ENCODE data around the gene FBXO3. TPM values are rescaled to one million over a fixed set of nuclear protein-coding genes. Genes with fewer than 3 reads are reported as not detected.

Gene FBXO3
- total RNA-seq, 1 experiment from 2014 or later, result 32.9 TPM

GRCh38 chr11:33719587-33719986 lies 54.7 kb downstream of the FBXO3 start:
- Histone ChIP-seq H3K4me3 (no peak overlapping the region), H3K27me3 (ENCODE audit: insufficient read depth, low read depth) (no peaks in the 10 kb centered on the region), H3K9me2 (ENCODE audit: insufficient read depth) (no peaks in the 10 kb centered on the region), H3F3A (ENCODE audit: insufficient read depth, low read depth) (peaks cover 48% of the 10 kb centered on the region; the same call in 1 of the 2 replicates), H2AFZ (no peak overlapping the region), H3K36me3 (ENCODE audit: low read depth) (peaks cover 60% of the 10 kb centered on the region), H4K20me1 (ENCODE audit: insufficient read depth) (0 out of 2 replicates have a peak, but pooled peaks cover 25% of the 10 kb centered on the region), H3K4me1 (replicated peaks; ENCODE audit: insufficient read depth) (peaks cover 36% of the 10 kb centered on the region), H3K4me2 (no peak overlapping the region), H3K27ac (no peak overlapping the region), H3K79me2 (ENCODE audit: low read depth) (peaks cover 57% of the 10 kb centered on the region), H3K9me3 (ENCODE audit: insufficient read depth, low read depth) (no peaks in the 10 kb centered on the region)
- BruUV-seq (replicated peaks), result no TSS peak
- POLR2A ChIA-PET (ENCODE audit: unreplicated experiment), result interaction anchor here (0.6 to 0.8 kb wide), 3 partner anchors 15 to 709 kb away, joined by 3 to 8 read pairs (median 3); no protein-coding TSS in a partner anchor
- intact Hi-C loops (cut with micrococcal nuclease; ENCODE audit: unreplicated experiment), result loop anchor here (5.0 kb wide), 1 partner anchor 108 kb away; no protein-coding TSS in a partner anchor
- peak in 1 of 2 experiments; percentile 34 for DNase-seq
- TF ChIP-seq EZH2 (IDR thresholded peaks at IDR 0.05; ENCODE audit: low read depth) (no peak), CTCF (conservative IDR thresholded peaks at IDR 0.05) (no peak)
- CTCF ChIA-PET, result interaction anchor here (1.5 kb wide), 1 partner anchor 18 kb away, joined by 3 read pairs; no protein-coding TSS in a partner anchor

- intact Hi-C loops (cut with micrococcal nuclease; ENCODE audit: unreplicated experiment), result loop anchor here (5.0 kb wide), 1 partner anchor 109 kb away; no protein-coding TSS in a partner anchor
- Histone ChIP-seq H3K4me3 (no peak overlapping the region), H3F3A (ENCODE audit: insufficient read depth, low read depth) (peaks cover 41% of the 10 kb centered on the region; the same call in 1 of the 2 replicates), H3K79me2 (ENCODE audit: low read depth) (peaks cover 52% of the 10 kb centered on the region), H3K4me2 (no peak overlapping the region), H3K27ac (no peak overlapping the region), H3K9me2 (ENCODE audit: insufficient read depth) (no peaks in the 10 kb centered on the region), H2AFZ (no peak overlapping the region), H4K20me1 (ENCODE audit: insufficient read depth) (0 out of 2 replicates have a peak, but pooled peaks cover 22% of the 10 kb centered on the region), H3K36me3 (ENCODE audit: low read depth) (peaks cover 69% of the 10 kb centered on the region), H3K27me3 (ENCODE audit: insufficient read depth, low read depth) (no peaks in the 10 kb centered on the region), H3K9me3 (ENCODE audit: insufficient read depth, low read depth) (no peaks in the 10 kb centered on the region), H3K4me1 (replicated peaks; ENCODE audit: insufficient read depth) (peaks cover 24% of the 10 kb centered on the region)
- peak in 1 of 2 experiments; percentile 31 for DNase-seq
- TF ChIP-seq EZH2 (IDR thresholded peaks at IDR 0.05; ENCODE audit: low read depth) (no peak), CTCF (conservative IDR thresholded peaks at IDR 0.05) (no peak)
- CTCF ChIA-PET, result interaction anchor here (0.6 to 1.5 kb wide), 3 partner anchors 16 to 731 kb away, joined by 3 read pairs; no protein-coding TSS in a partner anchor
- POLR2A ChIA-PET (ENCODE audit: unreplicated experiment), result no interaction called here
- no TSS peak for BruUV-seq (replicated peaks)
These were observed 55.9 kb downstream of the FBXO3 start for GRCh38 chr11:33718440-33718839.

GRCh38 chr11:33716243-33716642 lies 58.1 kb downstream of the FBXO3 start:
- H3F3A ChIP-seq (ENCODE audit: insufficient read depth, low read depth), result peaks cover 33% of the 10 kb centered on the region; the same call in 1 of the 2 replicates
- BruUV-seq (replicated peaks), result no TSS peak
- no peaks in the 10 kb centered on the region for H3K9me3 ChIP-seq (ENCODE audit: insufficient read depth, low read depth)
- H3K4me1 ChIP-seq (replicated peaks; ENCODE audit: insufficient read depth), result peaks cover 11% of the 10 kb centered on the region
- H3K36me3 ChIP-seq (ENCODE audit: low read depth), result peaks cover 79% of the 10 kb centered on the region
- H3K27ac ChIP-seq, result peak overlapping the region; percentile 11; the same call in 1 of the 2 replicates
- ChIA-PET POLR2A (ENCODE audit: unreplicated experiment) (interaction anchor here (0.6 kb wide), 1 partner anchor 83 kb away, joined by 5 read pairs; no protein-coding TSS in a partner anchor), CTCF (interaction anchor here (1.0 to 3.0 kb wide), 2 partner anchors 18 to 27 kb away, joined by 3 to 42 read pairs; no protein-coding TSS in a partner anchor)
- H3K79me2 ChIP-seq (ENCODE audit: low read depth), result peaks cover 39% of the 10 kb centered on the region
- DNase-seq, result peak in 1 of 2 experiments; percentile 69
- no peak overlapping the region for H2AFZ ChIP-seq
- no peaks in the 10 kb centered on the region for H3K9me2 ChIP-seq (ENCODE audit: insufficient read depth)
- H3K27me3 ChIP-seq (ENCODE audit: insufficient read depth, low read depth), result no peaks in the 10 kb centered on the region
- H4K20me1 ChIP-seq (ENCODE audit: insufficient read depth), result 0 out of 2 replicates have a peak, but pooled peaks cover 18% of the 10 kb centered on the region
- no peak overlapping the region for H3K4me3 ChIP-seq
- no peak overlapping the region for H3K4me2 ChIP-seq
- TF ChIP-seq EZH2 (IDR thresholded peaks at IDR 0.05; ENCODE audit: low read depth), result no peak
- TF ChIP-seq CTCF (conservative IDR thresholded peaks at IDR 0.05), result peak; percentile 47
- intact Hi-C loops (cut with micrococcal nuclease; ENCODE audit: unreplicated experiment), result loop anchor here (2.0 to 5.0 kb wide), 2 partner anchors 27 to 111 kb away; no protein-coding TSS in a partner anchor
